Measurements from ENCODE around the gene LDAH. TPM values are rescaled to one million over a fixed set of nuclear protein-coding genes. Genes with fewer than 3 reads are reported as not detected.

LDAH gene
- total and polyA plus RNA-seq, 2 experiments from 2014 or later: 15.2 to 21.1 TPM

GRCh38 chr2:20759487-20759886, 63.4 kb downstream of the LDAH start:
- Histone ChIP-seq H3K36me3 (no peaks in the 10 kb centered on the region), H3K9me3 (ENCODE audit: low read depth) (no peaks in the 10 kb centered on the region)
- no peak for DNase-seq (ENCODE audit: low read depth in 1 of 2, low spot score in 1 of 2)

GRCh38 chr2:20758997-20759396, 63.9 kb downstream of the LDAH start:
- Histone ChIP-seq H3K27me3 (no peaks in the 10 kb centered on the region), H3K4me1 (ENCODE audit: low read depth) (no peaks in the 10 kb centered on the region), H3K9me3 (ENCODE audit: low read depth) (no peaks in the 10 kb centered on the region), H3K36me3 (no peaks in the 10 kb centered on the region), H3K4me3 (no peak overlapping the region), H3K27ac (no peak overlapping the region)
- no peak for DNase-seq (ENCODE audit: low read depth in 1 of 2, low spot score in 1 of 2)
- TF ChIP-seq CTCF (IDR thresholded peaks at IDR 0.05; ENCODE audit: low read depth, low read length): no peak

More at GRCh38 chr2:20759487-20759886, 63.4 kb downstream of the LDAH start:
- Histone ChIP-seq H3K4me3 (no peak overlapping the region), H3K27ac (no peak overlapping the region), H3K4me1 (ENCODE audit: low read depth) (no peaks in the 10 kb centered on the region), H3K27me3 (no peaks in the 10 kb centered on the region)
- TF ChIP-seq CTCF (IDR thresholded peaks at IDR 0.05; ENCODE audit: low read depth, low read length): no peak

GRCh38 chr2:20757405-20758090, 65.4 kb downstream of the LDAH start:
- no peaks in the 10 kb centered on the region for H3K27me3 ChIP-seq
- no peaks in the 10 kb centered on the region for H3K4me1 ChIP-seq (ENCODE audit: low read depth)
- H3K36me3 ChIP-seq: no peaks in the 10 kb centered on the region
- no peak for DNase-seq (ENCODE audit: low read depth in 1 of 2, low spot score in 1 of 2)
- H3K4me3 ChIP-seq: no peak overlapping the region
- TF ChIP-seq CTCF (IDR thresholded peaks at IDR 0.05; ENCODE audit: low read depth, low read length): no peak
- no peak overlapping the region for H3K27ac ChIP-seq
- H3K9me3 ChIP-seq (ENCODE audit: low read depth): no peaks in the 10 kb centered on the region

GRCh38 chr2:20755132-20755800, 67.6 kb downstream of the LDAH start:
- TF ChIP-seq CTCF (IDR thresholded peaks at IDR 0.05; ENCODE audit: low read depth, low read length): no peak
- no peaks in the 10 kb centered on the region for H3K4me1 ChIP-seq (ENCODE audit: low read depth)
- H3K27me3 ChIP-seq: no peaks in the 10 kb centered on the region
- no peaks in the 10 kb centered on the region for H3K9me3 ChIP-seq (ENCODE audit: low read depth)
- H3K4me3 ChIP-seq: no peak overlapping the region
- no peak for DNase-seq (ENCODE audit: low read depth in 1 of 2, low spot score in 1 of 2)
- no peaks in the 10 kb centered on the region for H3K36me3 ChIP-seq
- no peak overlapping the region for H3K27ac ChIP-seq

- Histone ChIP-seq H3K27ac (no peak overlapping the region), H3K4me1 (ENCODE audit: low read depth) (peaks cover 5% of the 10 kb centered on the region), H3K36me3 (no peaks in the 10 kb centered on the region), H3K4me3 (no peak overlapping the region), H3K9me3 (ENCODE audit: low read depth) (no peaks in the 10 kb centered on the region), H3K27me3 (no peaks in the 10 kb centered on the region)
- DNase-seq (ENCODE audit: low read depth in 1 of 2, low spot score in 1 of 2): no peak
- TF ChIP-seq CTCF (IDR thresholded peaks at IDR 0.05; ENCODE audit: low read depth, low read length): no peak
These were observed 70.6 kb downstream of the LDAH start for GRCh38 chr2:20752293-20752692.
